Bronchial smooth muscle cell (primary cell): ENCODE data around the gene FAM107A. TPM values are rescaled to one million over a fixed set of nuclear protein-coding genes. Genes with fewer than 3 reads are reported as not detected.

ENCODE experiments used
- total RNA-seq: library from RNA; depleted of rRNA; stranded (reverse); fragments of >200 nt; gene quantifications from 2 replicates; pipeline ENCODE4 v1.2.1, GENCODE V29; 2014

FAM107A gene
- total RNA-seq = 0.09 and 0.16 TPM in 2 replicates

DNA sequence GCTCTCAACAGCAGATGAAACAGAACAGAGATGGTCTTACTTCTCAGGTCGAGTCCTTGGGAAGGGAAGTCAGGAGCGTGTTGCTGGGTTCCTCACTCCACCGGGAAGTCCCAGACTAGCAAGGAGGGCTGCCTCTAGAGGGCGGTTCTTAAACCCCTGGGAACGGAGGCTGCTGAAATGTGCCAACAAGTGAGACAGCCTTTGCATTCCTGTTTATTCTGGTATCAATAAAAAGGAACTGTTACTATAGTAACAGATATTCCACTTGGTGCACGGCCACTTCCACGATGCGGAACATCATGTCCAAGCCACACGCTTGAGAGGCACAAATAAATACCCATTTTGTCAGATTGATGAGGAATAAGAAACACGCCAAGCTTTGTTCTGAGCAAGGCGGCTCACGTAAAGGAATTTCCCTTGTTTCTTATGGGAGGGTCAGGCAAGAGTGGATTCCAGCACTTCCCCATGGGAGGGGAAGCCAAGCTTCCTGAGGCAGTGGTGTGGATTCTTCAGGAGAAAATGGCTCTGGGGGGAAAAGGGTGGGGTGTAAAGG is at the start of gene FAM107A:
FAM107A (minus strand) TSS at position 123 of the 553 bp plus-strand sequence. CDS start 7,531 bp downstream, outside the sequence.

GRCh38 chr3:58536501-58537411 is 40.4 kb downstream of the FAM107A start, which contains the start of gene ACOX2:
Gene ACOX2 (minus strand): TSS chr3:58537190. CDS start chr3:58535106, 2,084 bp downstream.

Other genes starting within 250 kb of the FAM107A start
- gene PXK, start 244.5 kb downstream of the FAM107A start, total RNA-seq = 41.0 and 47.9 TPM in 2 replicates
- 49.2 and 82.1 TPM in 2 replicates for gene PDHB, start 143.6 kb downstream of the FAM107A start, total RNA-seq
- gene KCTD6, start 85.3 kb downstream of the FAM107A start, total RNA-seq = 5.1 and 8.0 TPM in 2 replicates
- gene ACOX2, start 40.2 kb downstream of the FAM107A start, total RNA-seq = 28.2 and 30.4 TPM in 2 replicates
- gene FAM3D, start 89.4 kb upstream of the FAM107A start, total RNA-seq = not detected in 2 replicates